GM10847 (cell line): ENCODE data around the gene KRTAP5-11.

ENCODE experiments used
- POLR2A ChIP-seq: IDR thresholded peaks from 2 replicates; pipeline ENCODE4 v1.6.1; 2011; ENCODE audit not compliant: insufficient read length; ENCODE audit errors: extremely low read depth

Gene KRTAP5-11

DNA sequence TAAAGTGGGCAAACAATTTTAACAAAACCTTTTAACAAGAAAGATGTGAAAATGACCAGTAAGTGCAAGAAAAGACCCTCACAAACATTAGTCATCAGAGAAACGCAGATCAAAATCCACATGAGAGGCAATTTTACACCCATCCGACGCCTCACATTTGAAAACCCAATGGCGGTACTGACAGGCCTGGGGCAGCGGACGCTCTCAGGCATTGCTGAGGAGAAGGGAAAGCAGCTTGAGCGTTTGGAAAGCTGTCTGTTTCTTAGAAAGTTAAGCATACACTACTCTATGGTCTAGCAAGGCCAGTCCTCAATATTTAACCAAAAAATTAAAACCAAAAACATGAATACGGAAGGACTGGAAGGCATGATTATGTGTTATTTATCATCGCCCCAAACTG, 46.9 kb downstream of the KRTAP5-11 start:
- no peak for TF ChIP-seq POLR2A

DNA sequence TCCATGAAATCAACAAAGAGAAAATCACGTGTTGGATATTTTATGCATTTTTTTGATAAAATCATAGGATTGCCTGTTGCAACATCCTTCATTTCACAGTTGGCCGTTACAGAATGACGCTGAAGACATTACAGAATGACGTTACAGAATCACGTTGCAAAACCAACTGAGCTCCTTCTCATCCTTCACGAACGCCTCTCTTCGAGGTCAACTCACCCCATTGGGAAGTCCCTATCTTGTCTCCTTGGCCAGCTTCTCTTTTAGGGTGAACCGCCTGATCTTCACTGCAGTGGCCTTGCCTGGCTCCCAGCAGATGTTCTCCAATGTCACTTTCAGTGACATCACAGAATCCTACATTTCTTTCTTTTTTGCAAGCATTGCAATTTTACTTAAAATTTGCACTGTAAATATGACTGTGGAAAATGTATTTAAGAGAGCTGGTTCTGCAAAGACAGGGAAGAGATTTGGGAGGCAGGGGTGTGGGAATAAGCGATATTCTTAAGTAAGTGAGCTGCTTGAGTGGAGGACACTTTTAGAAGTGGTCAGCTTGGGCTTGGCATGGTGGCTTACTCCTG, 50.6 kb downstream of the KRTAP5-11 start:
- TF ChIP-seq POLR2A, result no peak
